Panc1 (cell line): ENCODE data around the gene NFIB. TPM values are rescaled to one million over a fixed set of nuclear protein-coding genes. Genes with fewer than 3 reads are reported as not detected.

Experiments
- ATAC-seq: fragments of 200-7000 bp; cut with Tn5 transposase; 2 replicates; pipeline ENCODE4 v1.9.1; 2020; ENCODE audit warnings: mild to moderate bottlenecking, moderate library complexity
- BruUV-seq: library from RNA; stranded (reverse); fragments of 400-500 nt; replicated peaks from 2 replicates; lab custom pipeline; 2021; lab: Mats Ljungman, UMichigan
- CTCF ChIA-PET: fragments of 300-600 bp; sonication (Branson Sonifier 250); formaldehyde crosslinking; loops from one replicate; lab custom pipeline; 2022; ENCODE audit warnings: antibody characterized with exemption; lab: Charles Lee
- POLR2A ChIA-PET: fragments of 300-600 bp; sonication (Branson Sonifier 250); formaldehyde crosslinking; loops from one replicate; lab custom pipeline; 2022; ENCODE audit warnings: antibody characterized with exemption; lab: Charles Lee
- DNase-seq: peaks from one replicate; pipeline ENCODE4 v3.0.0-alpha.2; 2010; ENCODE audit warnings: low read depth, low spot score
- H3K27ac ChIP-seq: 2 replicates; pipeline ENCODE4 v1.5.1; 2011; ENCODE audit warnings: mild to moderate bottlenecking, low read length, inconsistent platforms
- H3K27me3 ChIP-seq: fragments of 200-500 bp; sonication (Bioruptor generic); 2 replicates; pipeline ENCODE4 v1.6.0; 2014; ENCODE audit warnings: low read length, inconsistent platforms; ENCODE audit not compliant: control insufficient read depth, insufficient read depth
- H3K36me3 ChIP-seq: fragments of 200-500 bp; sonication (Bioruptor generic); 2 replicates; pipeline ENCODE4 v1.5.1; 2014; ENCODE audit warnings: inconsistent platforms, mild to moderate bottlenecking, low read length, moderate library complexity; ENCODE audit not compliant: control insufficient read depth, insufficient read depth
- H3K4me1 ChIP-seq: 2 replicates; pipeline ENCODE4 v1.5.1; 2011; ENCODE audit warnings: inconsistent platforms, mild to moderate bottlenecking, low read length, moderate library complexity; ENCODE audit not compliant: control insufficient read depth, insufficient read depth
- H3K4me3 ChIP-seq, 2 experiments: 2 replicates each; pipeline ENCODE4 v1.5.1; 2011 to 2012; ENCODE audit warnings: low read depth in 2 of 2, low read length in 2 of 2, mild to moderate bottlenecking in 2 of 2, inconsistent platforms in 1 of 2, moderate library complexity in 1 of 2
- H3K9me3 ChIP-seq: fragments of 200-500 bp; sonication (Bioruptor generic); 2 replicates; pipeline ENCODE4 v1.5.1; 2014; ENCODE audit warnings: low read depth, mild to moderate bottlenecking, inconsistent platforms, low read length, moderate library complexity; ENCODE audit not compliant: control insufficient read depth, insufficient read depth
- POLR2AphosphoS5 ChIP-seq: IDR thresholded peaks from 2 replicates; pipeline ENCODE4 v1.6.1; 2012; ENCODE audit warnings: mild to moderate bottlenecking, low read depth, low read length, moderate library complexity
- SIN3A ChIP-seq: IDR thresholded peaks from 2 replicates; pipeline ENCODE4 v1.6.1; 2012; ENCODE audit warnings: low read depth, mild to moderate bottlenecking, low read length, moderate library complexity, borderline replicate concordance; ENCODE audit not compliant: insufficient read depth
- TCF7L2 ChIP-seq: IDR thresholded peaks from 2 replicates; pipeline ENCODE4 v1.6.1; 2011; ENCODE audit warnings: mild to moderate bottlenecking, low read depth, low read length, inconsistent platforms
- in situ Hi-C: cut with HindIII; loops from 2 replicates; pipeline ENCODE4 v1.10.0; 2016; ENCODE audit warnings: low sequenced_read_pairs, low pct_unique_long_range_greater_than_20kb
- intact Hi-C: fragments of 100-400 bp; cut with micrococcal nuclease; formaldehyde crosslinking; loops from one replicate; pipeline ENCODE4 v1.10.0; 2022; ENCODE audit not compliant: unreplicated experiment
- total RNA-seq: library from RNA; stranded (reverse); gene quantifications from one replicate; pipeline ENCODE4 v1.2.1, GENCODE V29; 2021; ENCODE audit not compliant: unreplicated experiment
- TF ChIP-seq, protein P1 (sequence below): fragments of 450-650 bp; IDR thresholded peaks from 2 replicates; pipeline ENCODE4 v1.5.1; 2017; ENCODE audit warnings: mild to moderate bottlenecking

The NFIB gene
- total RNA-seq, 1 experiment from 2014 or later, result 26.7 TPM

DNA sequence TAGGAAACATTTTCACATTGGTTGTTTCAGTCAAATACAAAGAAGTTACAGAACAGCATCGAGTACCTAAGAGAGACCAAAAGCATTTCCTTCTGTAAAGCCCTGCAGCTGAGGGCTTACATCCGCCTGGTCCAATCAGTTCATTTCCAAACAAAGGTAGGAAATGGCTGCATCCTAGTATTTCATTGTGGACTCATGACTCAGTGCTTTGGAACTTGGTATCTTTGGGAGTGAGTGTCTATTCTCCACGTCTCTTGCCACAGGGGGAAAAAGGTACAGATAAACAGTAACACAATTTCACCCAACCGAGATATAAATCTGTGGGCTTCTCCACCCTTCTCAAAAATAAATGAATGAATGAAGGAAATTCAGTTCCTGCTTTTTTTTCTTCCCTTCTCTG lies 75.4 kb downstream of the NFIB start:
- TF ChIP-seq POLR2AphosphoS5 (no peak), TCF7L2 (no peak), SIN3A (no peak)
- TF ChIP-seq, protein P1, sequence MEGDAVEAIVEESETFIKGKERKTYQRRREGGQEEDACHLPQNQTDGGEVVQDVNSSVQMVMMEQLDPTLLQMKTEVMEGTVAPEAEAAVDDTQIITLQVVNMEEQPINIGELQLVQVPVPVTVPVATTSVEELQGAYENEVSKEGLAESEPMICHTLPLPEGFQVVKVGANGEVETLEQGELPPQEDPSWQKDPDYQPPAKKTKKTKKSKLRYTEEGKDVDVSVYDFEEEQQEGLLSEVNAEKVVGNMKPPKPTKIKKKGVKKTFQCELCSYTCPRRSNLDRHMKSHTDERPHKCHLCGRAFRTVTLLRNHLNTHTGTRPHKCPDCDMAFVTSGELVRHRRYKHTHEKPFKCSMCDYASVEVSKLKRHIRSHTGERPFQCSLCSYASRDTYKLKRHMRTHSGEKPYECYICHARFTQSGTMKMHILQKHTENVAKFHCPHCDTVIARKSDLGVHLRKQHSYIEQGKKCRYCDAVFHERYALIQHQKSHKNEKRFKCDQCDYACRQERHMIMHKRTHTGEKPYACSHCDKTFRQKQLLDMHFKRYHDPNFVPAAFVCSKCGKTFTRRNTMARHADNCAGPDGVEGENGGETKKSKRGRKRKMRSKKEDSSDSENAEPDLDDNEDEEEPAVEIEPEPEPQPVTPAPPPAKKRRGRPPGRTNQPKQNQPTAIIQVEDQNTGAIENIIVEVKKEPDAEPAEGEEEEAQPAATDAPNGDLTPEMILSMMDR, result no peak
- CTCF ChIA-PET, result no interaction called here
- Histone ChIP-seq H3K27me3 (no peaks in the 10 kb centered on the region), H3K36me3 (no peaks in the 10 kb centered on the region), H3K4me3 (peak overlapping the region in 1 of 2 experiments; percentile 6; a peak in 1 of 4 replicates), H3K9me3 (no peaks in the 10 kb centered on the region), H3K4me1 (peaks cover 10% of the 10 kb centered on the region), H3K27ac (peak overlapping the region; percentile 66)
- ATAC-seq, result peak; percentile 93
- POLR2A ChIA-PET, result interaction anchor here (0.7 kb wide), 1 partner anchor 37 kb away, joined by 5 read pairs; no protein-coding TSS in a partner anchor
- no peak for DNase-seq
- in situ Hi-C loops (no loop called here), intact Hi-C loops (no loop called here)
- no TSS peak for BruUV-seq

DNA sequence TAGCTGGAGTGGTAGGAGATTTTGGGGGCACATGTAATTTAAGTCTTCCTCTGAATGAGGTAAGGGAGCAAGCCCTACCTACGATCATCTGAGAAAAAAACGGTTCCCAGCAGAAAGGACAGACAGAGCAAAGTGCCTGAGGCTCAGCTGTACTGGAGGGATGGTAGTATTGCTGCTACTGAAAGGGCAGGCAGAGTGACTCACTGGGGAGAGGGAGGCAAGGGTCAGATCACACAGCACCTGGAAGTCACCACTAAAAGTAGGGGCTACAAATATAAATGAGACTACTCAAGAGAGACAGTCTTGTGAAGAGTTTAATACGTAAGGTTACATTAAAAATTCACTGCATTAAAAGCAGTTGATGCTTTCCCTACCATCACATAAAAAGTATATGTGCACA lies 75.9 kb downstream of the NFIB start:
- no peak for TF ChIP-seq POLR2AphosphoS5
- Histone ChIP-seq H3K9me3 (no peaks in the 10 kb centered on the region), H3K27ac (peak overlapping the region; percentile 66), H3K4me3 (peak overlapping the region in 1 of 2 experiments; percentile 6; a peak in 1 of 4 replicates), H3K4me1 (peaks cover 10% of the 10 kb centered on the region), H3K27me3 (no peaks in the 10 kb centered on the region), H3K36me3 (no peaks in the 10 kb centered on the region)
- in situ Hi-C loops (no loop called here), intact Hi-C loops (no loop called here)
- BruUV-seq, result no TSS peak
- no peak for DNase-seq
- peak; percentile 98 for ATAC-seq
- CTCF ChIA-PET, result no interaction called here
- POLR2A ChIA-PET, result interaction anchor here (0.7 kb wide), 1 partner anchor 37 kb away, joined by 5 read pairs; no protein-coding TSS in a partner anchor

DNA sequence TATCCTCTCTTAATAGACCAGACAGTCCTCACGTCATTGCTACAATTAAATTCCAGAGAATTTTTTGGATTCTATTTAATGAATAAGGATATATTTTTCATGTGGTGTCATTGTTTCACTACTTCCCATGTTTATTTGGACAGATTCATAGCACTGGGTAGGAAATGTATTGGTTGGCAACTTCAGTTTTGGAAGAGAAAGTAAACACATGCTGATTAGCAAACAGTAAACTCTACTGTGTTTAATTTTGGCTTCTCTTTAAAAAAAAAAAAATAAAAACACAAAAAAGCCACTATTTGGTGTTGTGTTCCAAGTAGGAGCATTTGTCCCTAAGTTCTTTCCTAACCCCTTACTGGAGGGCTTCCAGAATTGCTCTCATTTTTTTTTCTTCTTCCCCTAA lies 77.3 kb downstream of the NFIB start:
- TF ChIP-seq, protein P1, result no peak
- TF ChIP-seq TCF7L2, result no peak
- POLR2A ChIA-PET, result no interaction called here
- in situ Hi-C loops (no loop called here), intact Hi-C loops (no loop called here)
- no TSS peak for BruUV-seq
- Histone ChIP-seq H3K36me3 (no peaks in the 10 kb centered on the region), H3K4me3 (no peak overlapping the region), H3K27ac (peak overlapping the region; percentile 44; the same call in 1 of the 2 replicates), H3K4me1 (peaks cover 10% of the 10 kb centered on the region), H3K27me3 (no peaks in the 10 kb centered on the region), H3K9me3 (no peaks in the 10 kb centered on the region)
- ATAC-seq, result no peak
- DNase-seq, result no peak
- CTCF ChIA-PET, result no interaction called here
